ENCODE results near the gene UTS2B. TPM values are rescaled to one million over a fixed set of nuclear protein-coding genes. Genes with fewer than 3 reads are reported as not detected.
A peak's percentile ranks its signal among the peaks of the same experiment; 100 is the strongest.

UTS2B gene
- total and polyA plus RNA-seq, 2 experiments from 2014 or later = 0.22 to 0.61 TPM

- Histone ChIP-seq H3K9ac (no peak overlapping the region), H3K4me2 (ENCODE audit: unreplicated experiment) (no peak overlapping the region), H3K4me3 (no peak overlapping the region), H3K36me3 (ENCODE audit: low read depth) (no peaks in the 10 kb centered on the region), H3K9me3 (ENCODE audit: low read depth) (no peaks in the 10 kb centered on the region), H3K27me3 (replicated peaks; ENCODE audit: insufficient read depth) (no peaks in the 10 kb centered on the region), H3F3A (ENCODE audit: insufficient read depth) (no peaks in the 10 kb centered on the region), H4K20me1 (ENCODE audit: insufficient read depth) (no peaks in the 10 kb centered on the region), H3K79me2 (ENCODE audit: insufficient read depth) (no peaks in the 10 kb centered on the region), H2AFZ (no peak overlapping the region), H3K4me1 (ENCODE audit: insufficient read depth) (no peaks in the 10 kb centered on the region), H3K9me2 (ENCODE audit: insufficient read depth) (no peaks in the 10 kb centered on the region), H3K27ac (no peak overlapping the region)
- no peak for TF ChIP-seq EZH2 (IDR thresholded peaks at IDR 0.05; ENCODE audit: insufficient read depth, poor library complexity, severe bottlenecking)
- no peak for TF ChIP-seq EZH2phosphoT487 (IDR thresholded peaks at IDR 0.05; ENCODE audit: insufficient read depth, low read depth)
- in situ Hi-C loops (cut with MboI) = no loop called here
- DNase-seq = no peak
- 44 to 47% methylated on average over 2 of the region's 2 CpGs for WGBS, 2 experiments (ENCODE audit: low coverage in 1 of 2, low lambda C conversion rate in 2 of 2, missing lambda C conversion rate in 2 of 2)
Observed at GRCh38 chr3:191313296-191313695, 17.0 kb downstream of the UTS2B start.

- Histone ChIP-seq H2AFZ (no peak overlapping the region), H3K9me3 (ENCODE audit: low read depth) (no peaks in the 10 kb centered on the region), H3F3A (ENCODE audit: insufficient read depth) (no peaks in the 10 kb centered on the region), H4K20me1 (ENCODE audit: insufficient read depth) (no peaks in the 10 kb centered on the region), H3K9me2 (ENCODE audit: insufficient read depth) (no peaks in the 10 kb centered on the region), H3K79me2 (ENCODE audit: insufficient read depth) (no peaks in the 10 kb centered on the region), H3K4me3 (no peak overlapping the region), H3K27ac (no peak overlapping the region), H3K9ac (no peak overlapping the region), H3K4me1 (ENCODE audit: insufficient read depth) (no peaks in the 10 kb centered on the region), H3K4me2 (ENCODE audit: unreplicated experiment) (no peak overlapping the region), H3K27me3 (replicated peaks; ENCODE audit: insufficient read depth) (no peaks in the 10 kb centered on the region), H3K36me3 (ENCODE audit: low read depth) (no peaks in the 10 kb centered on the region)
- in situ Hi-C loops (cut with MboI) = no loop called here
- no peak for DNase-seq
- TF ChIP-seq EZH2 (IDR thresholded peaks at IDR 0.05; ENCODE audit: insufficient read depth, poor library complexity, severe bottlenecking) (no peak), EZH2phosphoT487 (IDR thresholded peaks at IDR 0.05; ENCODE audit: insufficient read depth, low read depth) (no peak)
- 35 to 46% methylated on average over 4 of the region's 4 CpGs for WGBS, 2 experiments (ENCODE audit: low coverage in 1 of 2, low lambda C conversion rate in 2 of 2, missing lambda C conversion rate in 2 of 2)
Observed at GRCh38 chr3:191307341-191307740, 23.0 kb downstream of the UTS2B start.

GRCh38 chr3:191306428-191306827 lies 23.9 kb downstream of the UTS2B start:
- Histone ChIP-seq H3K79me2 (ENCODE audit: insufficient read depth) (no peaks in the 10 kb centered on the region), H3K4me1 (ENCODE audit: insufficient read depth) (no peaks in the 10 kb centered on the region), H3K9ac (no peak overlapping the region), H3K9me3 (ENCODE audit: low read depth) (no peaks in the 10 kb centered on the region), H4K20me1 (ENCODE audit: insufficient read depth) (no peaks in the 10 kb centered on the region), H3K36me3 (ENCODE audit: low read depth) (no peaks in the 10 kb centered on the region), H3K4me2 (ENCODE audit: unreplicated experiment) (no peak overlapping the region), H3F3A (ENCODE audit: insufficient read depth) (no peaks in the 10 kb centered on the region), H2AFZ (no peak overlapping the region), H3K9me2 (ENCODE audit: insufficient read depth) (no peaks in the 10 kb centered on the region), H3K27ac (no peak overlapping the region), H3K4me3 (no peak overlapping the region), H3K27me3 (replicated peaks; ENCODE audit: insufficient read depth) (no peaks in the 10 kb centered on the region)
- TF ChIP-seq EZH2phosphoT487 (IDR thresholded peaks at IDR 0.05; ENCODE audit: insufficient read depth, low read depth) = no peak
- TF ChIP-seq EZH2 (IDR thresholded peaks at IDR 0.05; ENCODE audit: insufficient read depth, poor library complexity, severe bottlenecking) = no peak
- 52 to 55% methylated on average over 4 of the region's 4 CpGs for WGBS, 2 experiments (ENCODE audit: low coverage in 1 of 2, low lambda C conversion rate in 2 of 2, missing lambda C conversion rate in 2 of 2)
- DNase-seq = peak; percentile 18
- in situ Hi-C loops (cut with MboI) = no loop called here

- Histone ChIP-seq H3F3A (ENCODE audit: insufficient read depth) (no peaks in the 10 kb centered on the region), H3K4me1 (ENCODE audit: insufficient read depth) (no peaks in the 10 kb centered on the region), H3K9me3 (ENCODE audit: low read depth) (no peaks in the 10 kb centered on the region), H2AFZ (no peak overlapping the region), H3K9ac (no peak overlapping the region), H3K79me2 (ENCODE audit: insufficient read depth) (no peaks in the 10 kb centered on the region), H4K20me1 (ENCODE audit: insufficient read depth) (no peaks in the 10 kb centered on the region), H3K4me2 (ENCODE audit: unreplicated experiment) (no peak overlapping the region), H3K27ac (no peak overlapping the region), H3K9me2 (ENCODE audit: insufficient read depth) (no peaks in the 10 kb centered on the region), H3K4me3 (no peak overlapping the region), H3K36me3 (ENCODE audit: low read depth) (no peaks in the 10 kb centered on the region), H3K27me3 (replicated peaks; ENCODE audit: insufficient read depth) (no peaks in the 10 kb centered on the region)
- no peak for DNase-seq
- in situ Hi-C loops (cut with MboI) = no loop called here
- 71 to 77% methylated on average over 3 of the region's 3 CpGs for WGBS, 2 experiments (ENCODE audit: low coverage in 1 of 2, low lambda C conversion rate in 2 of 2, missing lambda C conversion rate in 2 of 2)
- TF ChIP-seq EZH2 (IDR thresholded peaks at IDR 0.05; ENCODE audit: insufficient read depth, poor library complexity, severe bottlenecking) (no peak), EZH2phosphoT487 (IDR thresholded peaks at IDR 0.05; ENCODE audit: insufficient read depth, low read depth) (no peak)
Observed at GRCh38 chr3:191303596-191303995, 26.7 kb downstream of the UTS2B start.

- no peak overlapping the region for H3K27ac ChIP-seq
- H3K9ac ChIP-seq = no peak overlapping the region
- no peaks in the 10 kb centered on the region for H4K20me1 ChIP-seq (ENCODE audit: insufficient read depth)
- H3K4me1 ChIP-seq (ENCODE audit: insufficient read depth) = no peaks in the 10 kb centered on the region
- TF ChIP-seq EZH2 (IDR thresholded peaks at IDR 0.05; ENCODE audit: insufficient read depth, poor library complexity, severe bottlenecking) = no peak
- no peak for TF ChIP-seq EZH2phosphoT487 (IDR thresholded peaks at IDR 0.05; ENCODE audit: insufficient read depth, low read depth)
- no peak for DNase-seq
- H3K36me3 ChIP-seq (ENCODE audit: low read depth) = no peaks in the 10 kb centered on the region
- no peak overlapping the region for H3K4me3 ChIP-seq
- in situ Hi-C loops (cut with MboI) = no loop called here
- H3K27me3 ChIP-seq (replicated peaks; ENCODE audit: insufficient read depth) = no peaks in the 10 kb centered on the region
- 82 to 84% methylated on average over 2 of the region's 2 CpGs for WGBS, 2 experiments (ENCODE audit: low coverage in 1 of 2, low lambda C conversion rate in 2 of 2, missing lambda C conversion rate in 2 of 2)
- no peak overlapping the region for H3K4me2 ChIP-seq (ENCODE audit: unreplicated experiment)
- H3K9me2 ChIP-seq (ENCODE audit: insufficient read depth) = no peaks in the 10 kb centered on the region
- no peaks in the 10 kb centered on the region for H3K79me2 ChIP-seq (ENCODE audit: insufficient read depth)
- no peak overlapping the region for H2AFZ ChIP-seq
- H3F3A ChIP-seq (ENCODE audit: insufficient read depth) = no peaks in the 10 kb centered on the region
- no peaks in the 10 kb centered on the region for H3K9me3 ChIP-seq (ENCODE audit: low read depth)
Observed at GRCh38 chr3:191302451-191302850, 27.9 kb downstream of the UTS2B start.

Data from GM23248 (cell line).